NAMALWA (cell line): ENCODE measurements around the gene ATP5PB.
A peak's percentile ranks its signal among the peaks of the same experiment; 100 is the strongest.

Experiments
- DNase-seq: peaks from one replicate; pipeline ENCODE4 v3.0.0-alpha.2; 2015; ENCODE audit warnings: low spot score

ATP5PB gene

GRCh38 chr1:111507411-111508201 is 58.3 kb downstream of the ATP5PB start:
- DNase-seq: peak; percentile 96

- DNase-seq: no peak
These were observed 60.7 kb downstream of the ATP5PB start for GRCh38 chr1:111509997-111510375.

GRCh38 chr1:111511370-111511769 is 62.1 kb downstream of the ATP5PB start:
- DNase-seq: no peak
